Measurements from ENCODE around the gene CAPN5. TPM values are rescaled to one million over a fixed set of nuclear protein-coding genes. Genes with fewer than 3 reads are reported as not detected.

CAPN5 gene
- polyA plus RNA-seq, 1 donor: 25.0 TPM

DNA sequence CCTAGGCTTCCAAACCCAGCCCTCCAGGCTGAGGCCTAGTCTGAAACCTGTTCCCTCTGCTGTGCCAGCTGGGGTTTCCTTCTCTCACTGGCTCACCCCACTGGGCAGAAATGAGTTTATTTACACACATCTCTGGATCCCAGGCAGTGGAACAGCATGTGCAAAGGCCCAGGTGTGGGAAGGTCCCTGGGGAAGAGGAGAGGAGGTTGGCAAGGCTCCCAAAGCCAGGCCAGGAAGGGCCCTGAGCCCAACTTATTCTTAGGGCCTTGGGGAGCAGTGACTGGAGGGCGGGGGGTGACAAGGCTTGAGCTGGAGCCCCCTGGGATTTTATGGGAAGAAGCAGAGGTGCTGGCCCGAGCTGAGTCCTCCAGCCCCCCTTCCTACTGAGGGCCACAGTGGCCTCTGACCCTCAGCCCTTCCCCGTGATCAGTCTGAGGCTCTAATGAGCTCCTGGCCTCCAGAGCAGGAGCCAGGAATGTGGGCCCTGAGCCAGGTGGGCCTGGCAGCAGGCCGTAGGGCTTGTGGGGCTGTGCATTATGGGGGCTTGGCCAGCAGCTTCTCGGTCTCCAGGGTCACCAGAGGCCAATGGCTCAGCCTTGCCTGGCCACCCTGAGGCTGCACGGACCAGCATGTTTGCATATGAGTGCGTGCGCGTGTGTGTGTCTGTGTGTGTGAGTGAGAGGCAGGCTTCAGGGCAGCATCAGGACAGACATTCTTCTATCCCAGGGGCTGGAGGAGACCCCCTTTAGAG, 64.2 kb downstream of the CAPN5 start:
- DNase-seq: no peak

DNA sequence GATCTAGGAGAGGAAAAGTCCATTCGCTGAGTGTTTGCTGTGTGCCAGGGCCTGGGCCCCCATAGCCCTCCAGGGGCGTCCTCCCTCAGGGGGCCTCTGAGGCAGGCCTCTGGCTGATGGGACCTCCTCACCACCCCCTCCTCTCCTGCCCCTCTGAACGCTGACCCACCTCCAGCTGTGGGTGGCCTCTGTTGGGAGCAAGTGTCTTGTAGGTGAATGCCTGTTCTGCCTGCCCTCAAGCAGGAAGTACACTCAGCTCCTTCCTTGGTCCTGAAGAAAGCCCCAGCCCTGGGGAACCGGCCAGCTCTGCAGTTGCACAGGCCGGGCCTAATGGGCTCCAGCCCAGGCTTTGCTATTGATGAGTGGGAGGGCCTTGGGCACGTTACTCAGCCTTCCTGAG, 64.8 kb downstream of the CAPN5 start:
- no peak for DNase-seq

DNA sequence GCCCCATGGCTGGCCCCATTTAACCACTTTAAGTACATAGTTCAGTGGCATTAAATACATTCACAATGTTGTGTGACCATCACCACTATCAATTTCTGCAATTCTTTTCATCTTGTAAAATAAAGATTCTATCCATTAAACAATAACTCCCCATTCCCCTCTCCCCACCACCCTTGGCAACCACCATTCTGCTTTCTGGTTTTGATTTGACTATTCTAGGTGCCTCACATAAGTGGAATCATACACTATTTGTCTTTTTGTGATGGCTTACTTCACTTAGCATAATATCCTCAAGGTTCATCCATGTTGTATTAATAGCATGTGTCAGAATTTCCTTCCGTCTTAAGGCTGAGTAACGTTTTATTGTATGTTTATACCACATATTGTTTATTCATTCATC, 68.3 kb downstream of the CAPN5 start:
- no peak for DNase-seq

DNA sequence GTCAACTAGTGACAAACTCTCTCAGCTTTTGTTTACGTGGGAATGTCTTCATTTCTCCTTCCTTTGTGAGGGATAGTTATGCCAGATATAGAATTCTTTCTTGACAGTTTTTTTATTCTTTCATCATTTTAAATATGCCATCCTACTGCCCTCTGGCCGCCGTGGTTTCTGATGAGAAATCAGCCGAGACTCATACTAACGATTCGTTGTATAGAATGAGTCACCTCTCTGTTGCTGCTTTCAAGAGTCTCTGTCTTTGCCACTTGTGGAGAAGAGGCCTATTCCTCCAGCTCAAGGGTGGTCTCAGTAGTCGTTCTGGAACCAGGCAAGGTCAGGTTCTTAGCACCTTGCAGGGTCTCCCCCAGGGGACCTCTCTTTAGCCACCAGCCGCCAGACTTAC, 69.3 kb downstream of the CAPN5 start:
- no peak for DNase-seq

DNA sequence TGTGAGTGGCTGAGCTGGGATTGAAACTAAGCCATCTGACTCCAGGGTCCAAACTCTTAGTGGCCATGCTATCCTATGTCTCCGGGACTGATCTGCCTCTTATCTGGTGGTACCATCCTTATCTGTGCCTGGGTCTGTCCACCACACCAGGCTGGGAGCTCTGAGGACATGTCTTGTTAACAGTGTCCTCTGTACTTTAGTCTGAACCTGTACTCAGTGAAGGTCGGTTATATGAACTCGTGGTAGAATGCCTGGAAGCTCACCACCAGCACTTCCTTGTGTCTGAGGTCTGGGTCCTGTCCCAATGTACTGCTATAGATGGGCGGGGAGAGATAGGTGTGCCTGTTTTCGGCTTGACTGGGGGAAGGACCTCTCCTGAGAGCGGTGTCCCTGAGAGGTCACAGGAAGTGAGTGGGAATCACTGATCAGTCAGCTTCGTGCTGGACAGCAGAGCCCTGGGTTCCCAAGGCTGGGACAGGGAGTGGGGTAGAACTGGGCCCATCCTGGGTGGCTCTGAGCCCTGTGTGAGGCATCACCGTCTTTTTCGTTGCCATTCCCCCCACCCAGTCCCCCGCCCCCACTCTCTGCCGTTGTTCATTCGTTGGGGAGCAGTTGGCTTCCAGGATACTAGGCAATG, 70.1 kb downstream of the CAPN5 start:
- DNase-seq: no peak

DNA sequence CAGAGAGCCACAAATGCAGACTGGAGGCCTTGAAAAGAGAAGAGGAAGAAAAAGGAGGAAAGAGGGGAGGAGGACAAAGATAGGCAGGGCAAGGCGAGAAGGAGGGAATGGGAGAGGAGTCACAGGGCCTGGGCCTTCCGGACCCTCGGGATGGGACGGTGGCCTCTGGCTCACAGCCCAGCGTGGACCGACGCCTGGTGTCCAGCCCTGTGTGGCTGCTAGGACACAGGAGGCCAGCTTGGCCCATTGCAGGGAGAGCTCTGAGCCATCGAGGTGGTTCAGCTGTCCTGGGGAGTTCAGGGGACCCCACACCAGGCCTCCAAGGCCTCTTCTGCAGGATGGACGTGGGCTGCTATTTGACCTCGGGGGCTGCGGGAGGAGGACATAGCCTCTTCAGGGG, 70.7 kb downstream of the CAPN5 start:
- no peak for DNase-seq

DNA sequence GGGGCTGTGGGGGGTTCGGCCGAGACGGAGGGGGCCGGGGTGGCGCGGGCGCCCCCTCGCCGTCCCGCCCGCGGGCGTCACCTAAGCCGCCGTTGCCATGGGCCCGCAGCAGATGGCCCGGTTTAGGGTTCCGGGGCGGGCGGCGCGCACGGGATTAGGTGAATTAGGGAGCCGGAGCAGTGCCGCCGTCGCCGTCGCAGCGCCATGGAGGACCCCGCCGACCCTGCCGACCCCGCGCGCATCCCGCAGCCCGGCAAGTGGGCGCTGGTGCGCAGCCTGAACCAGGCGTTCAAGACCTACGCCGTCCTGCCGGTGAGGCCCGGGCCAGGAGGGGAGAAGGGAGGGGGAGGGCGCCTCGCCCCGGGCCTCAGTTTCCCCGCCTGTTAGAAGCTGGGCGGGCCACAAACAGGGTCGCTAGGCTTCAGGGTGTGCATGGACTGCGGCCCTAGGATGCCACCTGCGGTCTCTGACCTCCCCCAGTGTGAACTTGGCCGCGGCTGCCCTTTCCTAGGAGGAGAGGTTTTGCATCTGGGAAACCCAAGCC, 71.4 kb downstream of the CAPN5 start:
- DNase-seq: no peak

DNA sequence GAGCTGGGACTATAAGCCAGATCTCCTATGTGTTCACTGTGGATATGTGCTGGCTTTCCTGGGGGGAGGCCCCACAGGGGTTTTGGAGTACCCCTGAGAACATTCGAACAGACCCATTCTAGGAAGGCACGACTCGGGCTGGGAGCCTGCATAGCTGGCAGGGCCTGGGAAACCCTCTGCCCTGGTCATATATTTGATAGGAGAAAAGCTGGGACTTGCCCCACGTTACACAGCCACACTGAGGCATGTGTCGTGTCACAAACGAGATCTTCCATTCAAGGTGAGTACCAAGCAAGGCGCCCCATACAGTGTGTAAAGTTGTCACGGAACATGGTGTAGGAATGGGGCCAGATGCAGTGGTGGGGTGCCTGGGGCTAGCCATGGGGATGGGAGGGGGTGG, 72.4 kb downstream of the CAPN5 start:
- no peak for DNase-seq

DNA sequence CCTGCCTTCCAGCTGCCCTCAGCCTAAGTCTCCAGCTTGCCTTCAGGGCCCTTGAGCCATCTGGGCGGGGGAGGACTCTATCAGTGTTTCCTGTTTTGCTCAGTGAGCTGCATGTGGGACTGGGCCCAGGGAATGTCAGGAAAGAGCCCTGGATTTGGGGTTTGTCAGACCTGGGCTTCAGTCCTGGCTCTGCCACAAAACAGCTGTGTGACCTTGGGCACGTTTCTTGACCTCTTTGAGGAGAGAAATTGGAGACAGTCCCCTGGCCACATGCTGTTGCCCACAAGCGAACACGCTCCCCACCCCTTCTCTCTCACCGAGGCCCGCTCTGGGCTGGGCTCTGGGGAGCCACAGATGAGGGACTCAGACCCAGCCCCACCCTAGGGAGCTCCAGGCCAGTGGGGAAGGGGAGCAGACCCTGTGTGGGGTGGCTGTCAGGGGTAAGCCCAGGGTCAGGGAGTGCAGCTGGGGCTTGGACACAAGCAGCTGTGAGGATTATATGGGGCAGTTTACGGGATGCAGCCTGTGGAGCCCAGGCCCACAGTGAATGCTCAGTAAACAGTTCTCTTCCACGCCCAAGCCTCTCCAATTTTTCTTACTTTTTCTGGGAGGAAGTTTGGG, 73.6 kb downstream of the CAPN5 start:
- DNase-seq: no peak

DNA sequence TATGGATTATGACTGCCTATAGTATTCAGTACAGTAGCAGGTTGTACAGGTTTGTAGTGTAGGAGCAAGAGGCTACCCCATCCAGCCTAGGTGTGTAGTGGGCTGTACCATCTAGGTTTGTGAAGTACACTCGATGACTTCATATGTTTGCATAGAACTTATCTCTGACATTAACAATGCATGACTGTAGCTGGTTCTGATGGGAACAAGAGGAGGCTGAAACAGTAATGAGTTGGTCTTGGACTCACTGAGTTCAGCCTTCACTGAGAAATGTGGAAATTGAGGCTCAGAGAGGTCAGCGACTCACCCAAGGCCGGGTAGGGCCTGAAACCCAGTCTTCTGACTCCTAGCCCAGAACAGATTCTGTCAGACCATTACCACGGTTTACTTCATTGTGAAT, 74.3 kb downstream of the CAPN5 start:
- DNase-seq: no peak

DNA sequence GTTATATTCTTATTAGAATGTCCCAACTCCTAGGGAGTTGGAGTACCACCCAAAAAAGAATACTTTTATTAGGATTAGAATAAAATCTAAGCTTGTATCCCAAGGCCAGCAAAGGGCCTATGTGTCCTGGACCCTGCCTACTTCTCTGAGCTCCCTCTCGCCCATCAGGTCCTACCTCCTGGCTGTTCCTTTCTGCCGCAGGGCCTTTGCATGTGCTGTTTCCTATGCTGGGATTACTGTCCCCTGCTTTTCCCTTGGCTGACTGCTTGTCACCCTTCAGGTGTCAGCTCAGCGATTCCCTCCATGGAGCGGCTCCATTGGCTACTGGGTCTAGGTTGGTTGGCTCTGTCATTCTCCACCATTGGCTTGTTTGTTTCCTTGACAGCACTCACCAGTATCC, 74.7 kb downstream of the CAPN5 start:
- no peak for DNase-seq

DNA sequence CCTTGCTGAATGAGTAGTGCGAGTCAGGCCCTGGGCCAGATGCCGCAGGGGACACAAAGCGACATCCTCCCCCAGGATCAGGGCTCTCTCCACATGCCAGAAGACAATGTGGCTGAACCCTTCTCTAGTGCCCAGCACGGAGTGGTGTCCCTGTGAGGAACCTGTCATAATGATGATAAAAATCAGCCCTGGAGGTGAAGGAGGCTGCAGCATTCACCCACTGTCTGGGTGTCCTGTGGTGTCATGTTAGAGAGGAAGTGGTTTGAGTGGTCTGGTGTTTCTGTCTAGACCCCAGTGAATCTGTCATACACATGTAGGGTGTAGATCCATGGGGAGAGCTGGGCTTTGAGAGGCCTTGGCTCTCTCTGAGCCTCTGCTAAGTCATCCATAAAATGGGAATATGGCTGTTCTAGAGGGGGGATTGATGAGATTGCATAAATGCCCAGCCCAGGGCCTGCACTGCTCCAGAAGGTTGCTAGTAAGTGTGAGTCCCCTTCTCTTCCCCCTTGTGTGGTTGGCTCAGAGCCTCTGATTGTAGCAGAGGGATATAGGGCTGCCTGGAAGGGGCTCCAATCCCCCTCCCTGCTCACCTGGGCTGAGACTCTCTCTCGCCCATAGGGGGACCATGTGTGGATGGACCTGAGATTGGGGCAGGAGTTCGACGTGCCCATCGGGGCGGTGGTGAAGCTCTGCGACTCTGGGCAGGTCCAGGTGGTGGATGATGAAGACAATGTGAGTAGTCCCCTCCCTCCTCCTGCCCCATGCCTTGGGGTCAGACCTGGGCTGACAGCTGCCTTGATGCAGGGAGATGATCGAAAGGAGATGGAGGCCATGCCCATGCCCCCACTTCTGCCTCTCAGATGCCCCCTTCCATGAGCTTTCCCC, 75.6 kb downstream of the CAPN5 start:
- DNase-seq: no peak

DNA sequence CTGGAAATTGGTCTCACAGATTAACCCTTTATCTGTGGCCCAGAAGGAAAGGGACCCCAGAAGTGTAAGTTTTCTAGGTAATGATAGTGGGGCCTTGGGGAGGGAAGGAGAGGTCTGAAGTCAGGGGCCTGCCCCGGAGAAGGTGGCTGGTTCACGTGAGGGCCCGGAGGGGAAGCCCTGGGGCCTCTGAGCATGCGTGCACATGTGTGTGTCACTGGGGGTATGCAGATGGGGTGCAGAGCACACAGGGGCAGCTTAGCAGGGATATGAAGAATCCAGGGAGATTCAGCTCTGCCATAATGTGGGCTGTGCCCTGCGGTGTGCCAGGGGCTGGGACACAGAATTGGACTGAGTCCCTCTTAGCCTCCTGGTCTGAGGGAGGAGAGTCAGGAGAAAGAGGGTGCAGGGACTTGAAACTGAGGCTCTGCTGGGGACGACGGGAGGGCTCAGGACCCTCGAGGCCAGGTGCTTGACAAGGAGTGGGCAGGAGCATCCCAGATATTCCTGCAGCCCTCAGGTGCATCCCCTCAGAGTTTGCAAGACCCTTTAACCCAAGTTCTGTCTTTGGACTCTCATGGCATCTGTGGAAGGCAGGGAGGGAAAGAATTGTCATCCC, 76.7 kb downstream of the CAPN5 start:
- no peak for DNase-seq

DNA sequence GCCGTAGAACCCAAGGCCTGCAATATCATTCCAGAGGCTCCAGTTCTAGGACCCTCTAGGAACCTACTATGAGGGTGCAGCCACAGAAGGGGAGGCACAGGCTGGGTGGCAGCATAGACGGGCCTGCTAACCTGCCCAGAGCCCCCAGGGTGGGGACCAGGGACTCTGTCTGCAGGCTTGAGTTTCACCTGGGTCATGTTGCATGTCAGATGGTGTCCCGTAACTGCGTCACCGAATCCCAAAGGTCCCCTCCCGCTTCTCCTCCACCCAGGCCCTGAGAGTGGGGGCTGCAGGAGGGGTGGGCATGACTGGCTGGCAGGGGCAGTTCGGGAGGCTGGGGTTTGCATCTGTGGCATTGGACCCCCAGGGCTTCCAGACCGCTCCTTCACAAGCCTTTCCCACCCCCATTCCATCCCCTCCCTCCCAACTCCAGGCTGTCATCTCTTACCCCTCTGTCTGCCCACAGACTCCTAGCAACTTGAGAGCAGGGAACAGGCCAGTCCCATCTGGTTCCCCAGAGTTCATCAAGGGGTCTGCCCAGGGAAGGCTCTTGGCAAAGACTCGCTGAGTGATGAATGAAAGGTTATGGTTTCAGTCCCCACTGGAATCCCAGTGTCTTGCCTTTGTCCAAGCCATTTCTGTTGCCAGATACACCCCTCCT, 77.6 kb downstream of the CAPN5 start:
- DNase-seq: peak; percentile 30

DNA sequence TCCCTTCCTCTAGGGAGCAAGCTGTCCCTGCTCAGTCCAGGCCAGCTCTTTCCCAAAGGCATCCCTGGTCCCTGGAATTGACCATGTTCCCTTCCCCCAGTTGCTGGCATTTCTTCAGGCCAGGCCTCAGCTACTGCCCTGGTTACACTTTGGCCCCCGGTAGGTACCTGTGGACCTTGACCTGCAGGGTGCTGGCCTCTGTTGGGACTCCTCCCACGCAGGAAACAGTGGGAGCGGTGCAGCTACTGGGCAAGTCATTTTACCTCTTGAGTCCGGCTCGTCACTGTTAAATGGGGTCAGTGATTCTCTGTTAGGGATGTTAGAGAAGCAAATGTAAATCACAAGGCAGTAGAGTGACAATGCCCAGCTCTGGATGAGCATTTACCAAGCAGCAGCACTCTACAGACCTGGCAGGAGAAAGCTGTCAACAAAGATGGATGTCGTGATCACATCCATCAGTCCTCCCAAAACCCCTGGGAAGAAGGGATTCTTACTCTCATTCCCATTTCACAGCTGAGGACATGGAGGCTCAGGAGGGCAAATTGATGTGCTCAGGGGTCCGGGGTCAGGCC, 78.2 kb downstream of the CAPN5 start:
- DNase-seq: no peak

DNA sequence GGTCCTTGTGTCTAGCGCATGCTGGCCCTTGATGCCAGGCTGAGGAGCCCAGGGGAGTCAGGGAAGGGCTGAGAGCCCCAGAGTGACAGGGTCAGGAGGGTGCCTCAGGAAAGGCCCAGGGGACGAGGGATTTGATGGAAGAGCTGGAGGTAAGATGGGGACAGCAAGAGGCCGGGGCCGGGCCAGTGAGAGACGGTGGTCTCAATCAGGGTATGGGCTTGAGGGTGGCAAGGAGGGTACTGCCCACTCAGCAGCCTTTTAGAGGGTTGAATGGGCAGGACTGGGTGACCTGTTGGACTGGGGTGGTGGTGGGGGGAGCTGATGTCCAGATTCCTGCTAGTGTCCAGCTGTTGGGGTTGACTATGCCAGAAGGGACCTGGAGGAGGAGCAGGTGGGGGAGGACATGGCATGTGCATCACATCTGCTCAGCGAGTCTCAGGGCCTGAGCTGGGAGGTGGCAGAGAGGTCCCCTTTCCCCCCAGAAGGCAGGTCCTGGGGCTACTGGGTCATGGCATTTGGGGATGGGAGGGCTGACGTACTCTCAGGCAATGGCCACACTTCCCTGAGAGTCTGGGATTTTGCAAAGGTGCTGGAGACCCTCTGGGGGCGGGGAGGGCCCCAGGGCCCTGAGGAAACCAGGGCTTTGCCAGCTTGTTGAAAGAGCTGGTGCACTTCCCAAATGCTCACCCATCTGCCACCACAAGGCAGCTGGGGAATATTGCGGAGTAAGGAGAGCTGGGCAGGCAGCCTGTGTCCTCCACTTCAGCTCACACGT, 79.7 kb downstream of the CAPN5 start:
- DNase-seq: no peak

DNA sequence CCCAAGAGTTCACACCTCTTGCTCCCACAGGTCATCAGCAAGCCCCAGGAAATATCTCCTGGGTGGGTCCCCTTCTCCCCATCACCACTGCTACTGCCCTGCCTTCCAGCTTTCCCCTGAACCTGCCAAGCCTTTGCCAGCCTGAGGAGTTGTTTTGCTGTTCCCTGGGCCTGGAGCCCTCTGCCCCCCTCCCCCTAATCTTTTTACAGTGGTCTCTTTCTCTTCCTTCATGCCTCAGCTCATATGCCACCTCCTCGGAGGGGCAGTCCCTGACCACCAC, 80.2 kb downstream of the CAPN5 start:
- DNase-seq: no peak

DNA sequence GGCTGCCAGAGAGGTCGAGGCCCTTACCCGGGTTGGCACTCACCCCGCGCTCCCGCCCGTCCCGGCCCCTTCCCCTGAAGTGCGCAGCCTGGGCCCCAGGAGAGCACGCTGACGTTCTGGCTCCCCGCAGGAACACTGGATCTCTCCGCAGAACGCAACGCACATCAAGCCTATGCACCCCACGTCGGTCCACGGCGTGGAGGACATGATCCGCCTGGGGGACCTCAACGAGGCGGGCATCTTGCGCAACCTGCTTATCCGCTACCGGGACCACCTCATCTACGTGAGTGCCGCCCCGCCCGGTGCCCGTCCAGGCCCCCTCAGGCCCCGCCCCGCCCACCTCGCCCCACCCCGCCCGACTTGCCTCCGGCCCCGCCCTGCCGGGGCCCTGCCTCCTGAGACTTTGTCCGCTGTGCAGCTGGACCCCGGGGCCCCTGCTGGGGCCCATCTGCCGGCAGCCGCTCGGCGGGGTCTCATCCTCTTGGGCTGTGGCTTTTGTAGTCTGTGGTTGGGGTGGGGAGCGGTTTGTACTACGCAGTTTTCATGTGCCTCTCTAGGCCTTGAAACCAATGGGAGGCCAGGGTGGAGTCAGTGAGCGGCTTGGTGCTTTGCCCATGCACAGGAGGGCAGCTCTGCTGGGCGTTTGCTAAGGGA, 81.0 kb downstream of the CAPN5 start:
- no peak for DNase-seq

DNA sequence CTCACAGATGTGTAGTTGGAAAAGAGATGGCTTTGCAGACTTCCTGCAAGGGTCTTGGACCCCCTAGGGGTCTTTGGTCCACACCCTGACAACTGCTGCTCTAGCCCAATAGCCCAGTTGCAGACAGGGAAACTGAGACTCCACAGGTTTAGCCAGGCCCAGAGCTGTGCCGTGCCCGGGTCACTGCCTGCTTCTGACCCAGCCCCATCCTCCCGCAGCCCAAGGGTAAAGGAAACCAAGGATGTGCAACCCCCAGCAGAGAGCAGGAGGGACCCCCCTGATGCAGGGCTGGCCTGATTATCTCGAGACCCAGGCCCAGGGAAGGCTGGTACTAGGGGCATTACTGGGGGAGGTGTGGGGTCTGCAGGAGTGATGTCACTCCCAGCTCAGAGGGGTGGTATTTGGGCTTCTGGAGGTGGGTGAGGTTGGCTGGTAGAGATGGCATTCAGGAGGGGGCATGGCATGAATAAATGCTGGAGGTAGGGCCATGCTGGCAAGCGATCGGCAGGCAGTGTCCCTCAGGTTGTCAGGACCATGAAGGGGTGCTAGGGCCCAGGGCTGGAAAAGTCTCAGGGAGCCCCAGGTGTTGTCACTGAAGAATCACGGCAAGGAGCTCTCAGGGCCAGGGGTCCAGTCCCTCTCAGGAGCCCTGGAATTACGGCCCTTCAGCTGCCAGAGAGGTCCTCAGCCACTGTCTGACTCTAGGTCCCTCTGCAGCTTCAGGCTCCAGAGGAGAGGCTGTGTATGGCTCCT, 82.4 kb downstream of the CAPN5 start:
- no peak for DNase-seq

All from left kidney (tissue), 2 donors.